ENCODE measurements around the gene NMT2.

DNA sequence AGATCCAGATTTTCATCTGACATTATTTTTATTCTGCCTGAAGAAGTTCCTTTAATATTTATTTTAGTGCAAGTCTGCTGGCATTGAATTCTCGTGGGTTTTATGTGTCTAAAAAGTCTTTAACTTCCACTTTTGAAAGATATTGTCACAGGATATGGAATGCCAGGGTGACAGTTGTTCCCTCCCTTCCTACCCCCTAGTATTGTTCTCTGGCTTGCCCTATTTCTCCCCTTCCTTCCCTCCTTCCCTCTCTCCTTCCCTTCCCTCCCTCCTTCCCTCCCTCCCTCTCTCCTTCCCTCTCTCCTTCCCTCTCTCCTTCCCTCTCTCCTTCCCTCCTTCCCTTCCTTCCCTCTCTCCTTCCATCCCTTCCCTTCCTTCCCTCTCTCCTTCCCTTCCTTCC, 109.8 kb downstream of the NMT2 start:
- TF ChIP-seq, protein P1, sequence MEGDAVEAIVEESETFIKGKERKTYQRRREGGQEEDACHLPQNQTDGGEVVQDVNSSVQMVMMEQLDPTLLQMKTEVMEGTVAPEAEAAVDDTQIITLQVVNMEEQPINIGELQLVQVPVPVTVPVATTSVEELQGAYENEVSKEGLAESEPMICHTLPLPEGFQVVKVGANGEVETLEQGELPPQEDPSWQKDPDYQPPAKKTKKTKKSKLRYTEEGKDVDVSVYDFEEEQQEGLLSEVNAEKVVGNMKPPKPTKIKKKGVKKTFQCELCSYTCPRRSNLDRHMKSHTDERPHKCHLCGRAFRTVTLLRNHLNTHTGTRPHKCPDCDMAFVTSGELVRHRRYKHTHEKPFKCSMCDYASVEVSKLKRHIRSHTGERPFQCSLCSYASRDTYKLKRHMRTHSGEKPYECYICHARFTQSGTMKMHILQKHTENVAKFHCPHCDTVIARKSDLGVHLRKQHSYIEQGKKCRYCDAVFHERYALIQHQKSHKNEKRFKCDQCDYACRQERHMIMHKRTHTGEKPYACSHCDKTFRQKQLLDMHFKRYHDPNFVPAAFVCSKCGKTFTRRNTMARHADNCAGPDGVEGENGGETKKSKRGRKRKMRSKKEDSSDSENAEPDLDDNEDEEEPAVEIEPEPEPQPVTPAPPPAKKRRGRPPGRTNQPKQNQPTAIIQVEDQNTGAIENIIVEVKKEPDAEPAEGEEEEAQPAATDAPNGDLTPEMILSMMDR (conservative IDR thresholded peaks at IDR 0.05 in 1 of 2, IDR thresholded peaks at IDR 0.05 in 1 of 2; ENCODE audit: extremely low read depth in 1 of 2, insufficient read depth in 1 of 2, low read depth in 1 of 2, low read length in 2 of 2) = no peak
- TF ChIP-seq EZH2 (IDR thresholded peaks at IDR 0.05; ENCODE audit: borderline replicate concordance, low read length) = no peak
